Measurements from ENCODE around the gene PHLPP1.

Gene PHLPP1

DNA sequence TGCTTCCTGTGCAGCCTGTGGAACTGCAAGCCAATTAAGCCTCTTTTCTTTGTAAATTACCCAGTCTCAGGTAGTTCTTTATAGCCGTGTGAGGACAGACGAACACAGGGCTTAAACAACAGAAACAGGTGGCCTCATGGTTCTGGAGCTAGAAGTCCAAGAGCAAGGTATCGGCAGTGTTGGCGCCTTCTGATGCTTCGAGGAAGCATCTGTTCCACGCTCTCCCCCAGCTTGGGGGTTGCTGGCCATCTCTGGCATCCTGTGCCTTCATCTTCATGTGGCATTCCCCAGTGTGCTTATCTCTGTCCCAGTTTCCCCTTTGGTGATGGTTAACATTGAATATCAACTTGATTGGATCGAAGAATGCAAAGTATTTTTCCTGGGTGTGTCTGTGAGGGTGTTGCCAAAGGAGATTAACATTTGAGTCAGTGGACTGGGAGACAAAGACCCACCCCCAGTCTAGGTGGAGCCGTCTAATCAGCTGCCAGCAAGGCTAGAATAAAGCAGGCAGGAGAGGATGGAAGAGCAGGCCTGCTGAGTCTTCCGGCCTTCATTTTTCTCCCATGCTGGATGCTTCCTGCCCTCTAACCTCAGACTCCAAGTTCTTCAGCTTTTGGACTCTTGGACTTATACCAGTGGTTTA is 287.6 kb downstream of the PHLPP1 start:
- DNase-seq (ENCODE audit: low read depth), result no peak
- no peak overlapping the region for H3K4me3 ChIP-seq (ENCODE audit: control insufficient read depth, low read depth, low read length)
- TF ChIP-seq, protein P1, sequence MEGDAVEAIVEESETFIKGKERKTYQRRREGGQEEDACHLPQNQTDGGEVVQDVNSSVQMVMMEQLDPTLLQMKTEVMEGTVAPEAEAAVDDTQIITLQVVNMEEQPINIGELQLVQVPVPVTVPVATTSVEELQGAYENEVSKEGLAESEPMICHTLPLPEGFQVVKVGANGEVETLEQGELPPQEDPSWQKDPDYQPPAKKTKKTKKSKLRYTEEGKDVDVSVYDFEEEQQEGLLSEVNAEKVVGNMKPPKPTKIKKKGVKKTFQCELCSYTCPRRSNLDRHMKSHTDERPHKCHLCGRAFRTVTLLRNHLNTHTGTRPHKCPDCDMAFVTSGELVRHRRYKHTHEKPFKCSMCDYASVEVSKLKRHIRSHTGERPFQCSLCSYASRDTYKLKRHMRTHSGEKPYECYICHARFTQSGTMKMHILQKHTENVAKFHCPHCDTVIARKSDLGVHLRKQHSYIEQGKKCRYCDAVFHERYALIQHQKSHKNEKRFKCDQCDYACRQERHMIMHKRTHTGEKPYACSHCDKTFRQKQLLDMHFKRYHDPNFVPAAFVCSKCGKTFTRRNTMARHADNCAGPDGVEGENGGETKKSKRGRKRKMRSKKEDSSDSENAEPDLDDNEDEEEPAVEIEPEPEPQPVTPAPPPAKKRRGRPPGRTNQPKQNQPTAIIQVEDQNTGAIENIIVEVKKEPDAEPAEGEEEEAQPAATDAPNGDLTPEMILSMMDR (conservative IDR thresholded peaks at IDR 0.05; ENCODE audit: control insufficient read depth, insufficient read depth, low read depth, low read length), result no peak

DNA sequence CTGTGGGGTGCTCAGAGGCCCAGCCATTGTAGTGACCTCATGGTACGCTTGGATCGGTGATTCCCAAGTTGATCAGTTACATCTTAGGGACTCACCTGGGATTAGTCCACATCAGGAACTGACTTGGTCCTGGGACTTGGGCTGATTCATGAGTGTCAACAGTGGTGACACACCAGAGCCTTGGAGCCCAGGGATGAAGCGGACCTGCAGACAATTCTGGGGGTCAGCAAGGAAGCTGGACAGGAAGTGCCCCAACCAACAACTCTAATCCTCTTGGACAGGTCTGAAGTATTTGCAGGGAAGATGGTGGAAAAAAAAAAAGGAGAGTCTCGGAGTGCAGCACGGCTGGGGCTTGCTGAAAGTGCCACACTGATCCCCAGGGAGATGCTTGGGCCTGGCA is 288.6 kb downstream of the PHLPP1 start:
- no peak for DNase-seq (ENCODE audit: low read depth)
- TF ChIP-seq, protein P1 (conservative IDR thresholded peaks at IDR 0.05; ENCODE audit: control insufficient read depth, insufficient read depth, low read depth, low read length), result no peak
- no peak overlapping the region for H3K4me3 ChIP-seq (ENCODE audit: control insufficient read depth, low read depth, low read length)

DNA sequence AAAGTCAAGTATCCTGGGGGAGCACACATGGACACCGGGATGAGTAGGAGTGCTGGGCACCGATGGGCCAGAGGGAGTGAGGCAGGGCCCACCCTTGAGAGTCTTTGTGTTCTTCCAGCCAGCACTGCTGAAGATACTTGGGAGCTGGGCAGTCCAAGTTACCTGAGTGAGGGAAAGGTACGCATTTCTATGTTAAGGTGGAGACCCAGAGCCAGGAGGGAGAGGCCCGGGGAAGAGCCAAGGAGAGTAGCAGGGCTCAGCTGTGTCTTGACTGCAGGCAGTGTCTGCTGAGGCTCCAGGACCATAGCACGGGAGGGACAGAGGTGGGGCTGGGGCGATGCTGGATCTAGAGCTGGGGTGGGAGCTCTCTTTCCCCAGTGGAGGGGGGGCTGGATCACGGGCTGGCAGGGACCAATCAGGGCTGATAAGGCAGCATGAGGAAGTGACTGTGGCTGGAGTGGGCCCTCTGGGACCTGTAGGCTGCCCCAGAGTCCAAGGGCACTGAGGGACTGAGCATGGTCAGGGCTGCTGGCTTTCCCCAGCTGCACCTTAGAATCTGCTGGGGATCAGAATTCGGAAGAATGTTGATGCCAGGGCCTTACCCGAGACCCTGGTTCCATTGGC is 289.2 kb downstream of the PHLPP1 start:
- H3K4me3 ChIP-seq (ENCODE audit: control insufficient read depth, low read depth, low read length), result no peak overlapping the region
- TF ChIP-seq, protein P1 (conservative IDR thresholded peaks at IDR 0.05; ENCODE audit: control insufficient read depth, insufficient read depth, low read depth, low read length), result no peak
- DNase-seq (ENCODE audit: low read depth), result no peak

DNA sequence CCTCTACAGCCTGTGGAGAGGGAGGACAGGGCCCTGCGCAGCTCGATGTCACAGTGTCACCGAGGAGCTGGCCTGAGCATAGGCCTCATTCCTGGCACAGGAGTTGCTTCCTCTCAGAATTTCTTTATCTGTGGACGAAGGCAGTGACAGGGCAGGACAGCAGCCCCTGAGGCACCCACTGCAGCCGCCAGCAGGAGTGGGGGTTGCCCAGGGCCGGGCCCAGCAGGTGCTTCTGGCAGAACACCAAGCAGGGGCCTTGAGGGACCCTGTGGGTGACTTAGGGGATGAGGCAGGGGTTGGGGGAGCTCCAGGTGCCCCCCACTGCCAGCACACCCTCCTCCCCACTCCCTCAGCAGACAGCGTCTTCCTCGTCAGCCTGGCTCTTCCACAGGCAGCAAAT is 290.0 kb downstream of the PHLPP1 start:
- TF ChIP-seq, protein P1 (conservative IDR thresholded peaks at IDR 0.05; ENCODE audit: control insufficient read depth, insufficient read depth, low read depth, low read length), result no peak
- H3K4me3 ChIP-seq (ENCODE audit: control insufficient read depth, low read depth, low read length), result no peak overlapping the region
- no peak for DNase-seq (ENCODE audit: low read depth)

DNA sequence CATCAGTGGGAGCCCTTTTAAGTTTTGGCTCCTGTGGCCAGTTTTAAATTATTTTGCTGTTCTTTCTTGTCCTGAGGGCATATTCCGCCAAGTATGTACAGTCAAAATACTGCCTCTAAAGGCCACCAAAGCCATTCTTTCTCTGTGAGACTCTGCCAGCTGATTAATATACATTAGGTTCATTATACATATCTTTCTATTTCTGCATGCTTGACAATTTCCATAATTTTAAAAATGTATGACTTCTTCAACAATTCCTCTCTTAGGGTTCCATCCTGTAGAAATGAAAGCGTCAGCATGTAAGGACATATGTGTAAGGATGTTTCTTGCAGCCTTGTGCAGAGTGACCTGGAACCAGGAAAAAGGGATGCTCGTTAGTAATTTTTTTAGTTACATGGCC is 291.9 kb downstream of the PHLPP1 start:
- no peak for DNase-seq (ENCODE audit: low read depth)
- H3K4me3 ChIP-seq (ENCODE audit: control insufficient read depth, low read depth, low read length), result no peak overlapping the region
- TF ChIP-seq, protein P1 (conservative IDR thresholded peaks at IDR 0.05; ENCODE audit: control insufficient read depth, insufficient read depth, low read depth, low read length), result no peak

DNA sequence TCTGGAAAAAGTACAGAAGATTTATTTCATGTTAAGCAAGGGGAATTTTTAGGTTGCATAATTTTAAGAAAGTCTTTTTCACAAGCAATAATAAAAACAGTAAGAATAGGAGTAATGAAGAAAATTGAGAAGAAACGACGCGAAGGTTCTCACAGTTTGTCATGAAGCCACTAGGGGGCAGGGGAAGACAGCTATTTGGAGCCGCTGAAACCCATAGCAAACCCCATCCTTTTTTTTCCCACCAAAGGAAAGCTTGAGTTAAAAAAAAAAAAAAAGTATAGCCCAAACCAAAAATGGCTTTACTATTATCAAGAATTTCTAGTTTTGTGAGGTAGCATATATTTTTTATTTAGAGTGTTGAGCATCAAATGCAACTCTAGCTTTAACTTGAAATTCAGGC is 300.9 kb downstream of the PHLPP1 start:
- TF ChIP-seq, protein P1 (conservative IDR thresholded peaks at IDR 0.05; ENCODE audit: control insufficient read depth, insufficient read depth, low read depth, low read length), result peak; percentile 86
- no peak overlapping the region for H3K4me3 ChIP-seq (ENCODE audit: control insufficient read depth, low read depth, low read length)
- DNase-seq (ENCODE audit: low read depth), result peak; percentile 67

Measured in fibroblast of mammary gland (primary cell).